OCI-LY1 (cell line): ENCODE results near the gene CRK.

Experiments used
- EZH2 ChIP-seq: fragments of 200-600 bp; sonication (generic), shearing (Covaris generic); IDR thresholded peaks from 2 replicates; pipeline ENCODE4 v1.8.0; 2017; ENCODE audit warnings: borderline replicate concordance, mixed run types, mild to moderate bottlenecking, antibody characterized with exemption, low read length, moderate library complexity, mixed read lengths
- TF ChIP-seq, protein P1 (sequence below): fragments of 200-600 bp; sonication (generic), shearing (Covaris generic); IDR thresholded peaks from 2 replicates; pipeline ENCODE4 v1.5.1; 2017; ENCODE audit warnings: mild to moderate bottlenecking, antibody characterized with exemption, low read length, moderate library complexity, mixed read lengths

DNA sequence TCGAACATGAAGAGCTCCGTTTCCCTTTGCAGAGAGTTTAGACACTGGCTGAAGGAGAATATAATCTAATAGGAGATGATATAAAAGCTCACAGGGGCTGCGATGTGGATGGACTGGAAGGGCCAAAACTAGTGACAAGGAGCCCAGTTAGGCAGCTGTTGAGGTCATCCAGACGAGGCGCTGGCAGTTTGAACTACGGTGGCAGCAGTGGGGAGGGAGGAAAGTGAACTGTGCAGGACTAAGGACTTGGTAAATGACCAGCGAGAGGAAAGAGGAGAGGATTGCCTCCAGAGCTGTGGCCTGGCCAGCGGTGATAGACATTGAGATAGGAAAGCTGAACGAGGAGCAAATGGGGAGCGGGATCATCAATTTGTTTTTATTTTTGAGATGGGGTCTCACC, 41.4 kb downstream of the CRK start:
- TF ChIP-seq, protein P1, sequence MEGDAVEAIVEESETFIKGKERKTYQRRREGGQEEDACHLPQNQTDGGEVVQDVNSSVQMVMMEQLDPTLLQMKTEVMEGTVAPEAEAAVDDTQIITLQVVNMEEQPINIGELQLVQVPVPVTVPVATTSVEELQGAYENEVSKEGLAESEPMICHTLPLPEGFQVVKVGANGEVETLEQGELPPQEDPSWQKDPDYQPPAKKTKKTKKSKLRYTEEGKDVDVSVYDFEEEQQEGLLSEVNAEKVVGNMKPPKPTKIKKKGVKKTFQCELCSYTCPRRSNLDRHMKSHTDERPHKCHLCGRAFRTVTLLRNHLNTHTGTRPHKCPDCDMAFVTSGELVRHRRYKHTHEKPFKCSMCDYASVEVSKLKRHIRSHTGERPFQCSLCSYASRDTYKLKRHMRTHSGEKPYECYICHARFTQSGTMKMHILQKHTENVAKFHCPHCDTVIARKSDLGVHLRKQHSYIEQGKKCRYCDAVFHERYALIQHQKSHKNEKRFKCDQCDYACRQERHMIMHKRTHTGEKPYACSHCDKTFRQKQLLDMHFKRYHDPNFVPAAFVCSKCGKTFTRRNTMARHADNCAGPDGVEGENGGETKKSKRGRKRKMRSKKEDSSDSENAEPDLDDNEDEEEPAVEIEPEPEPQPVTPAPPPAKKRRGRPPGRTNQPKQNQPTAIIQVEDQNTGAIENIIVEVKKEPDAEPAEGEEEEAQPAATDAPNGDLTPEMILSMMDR = no peak
- no peak for TF ChIP-seq EZH2
